AG04449 (cell line): ENCODE results near the gene DUOX1.
A peak's percentile ranks its signal among the peaks of the same experiment; 100 is the strongest.

Experiments used
- CTCF ChIA-PET: fragments of 350-600 bp; formaldehyde crosslinking; extraction: SDS; loops from one replicate; lab custom pipeline; 2021; ENCODE audit warnings: antibody characterized with exemption; lab: Yijun Ruan, JAX
- POLR2A ChIA-PET: fragments of 400-600, 350-600 bp; formaldehyde crosslinking; extraction: SDS; loops from one replicate; lab custom pipeline; 2020; ENCODE audit warnings: antibody characterized with exemption, inconsistent platforms; lab: Yijun Ruan, JAX
- DNase-seq: peaks from one replicate; pipeline ENCODE4 v3.0.0-alpha.2; 2010; ENCODE audit warnings: low read depth, low spot score
- H3K4me3 ChIP-seq: 2 replicates; pipeline ENCODE4 v1.5.1; 2011; ENCODE audit warnings: low read depth, mild to moderate bottlenecking, control low read depth, low read length
- CTCF ChIP-seq: IDR thresholded peaks from one replicate; pipeline ENCODE4 v1.5.1; 2011; ENCODE audit warnings: mild to moderate bottlenecking, moderate library complexity, low read length, control low read depth, inconsistent platforms; ENCODE audit not compliant: insufficient read depth; ENCODE audit errors: missing control alignments

The DUOX1 gene

DNA sequence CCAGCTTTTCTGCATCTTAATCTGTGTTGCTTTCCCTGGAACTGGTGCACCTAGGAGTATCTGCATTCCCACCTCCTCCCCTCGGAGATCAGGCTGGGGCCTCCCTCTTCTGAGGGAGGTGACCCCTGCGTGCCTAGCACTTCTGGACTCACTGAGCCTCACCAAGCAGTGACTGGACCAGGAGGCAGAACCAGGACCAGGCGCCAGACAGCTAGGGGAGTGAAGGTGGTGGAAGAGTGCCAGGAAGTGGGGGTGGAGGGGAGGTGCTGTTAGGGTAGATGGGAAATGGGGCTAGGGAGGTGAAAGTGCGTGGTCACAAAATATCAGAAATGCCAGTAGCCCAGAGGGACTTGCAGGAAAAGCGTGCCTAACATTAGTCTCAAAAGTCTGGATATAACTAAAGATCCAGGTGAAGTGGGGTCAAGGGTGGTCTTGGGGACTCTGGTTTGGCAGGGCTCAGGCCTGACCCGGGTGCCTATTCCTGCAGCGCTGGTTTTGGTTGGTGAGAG, 14.4 kb upstream of the DUOX1 start:
- no peak for DNase-seq
- CTCF ChIA-PET = interaction anchor here (1.1 to 2.8 kb wide), 4 partner anchors 9 to 316 kb away, joined by 3 to 15 read pairs (median 5); no protein-coding TSS in a partner anchor
- POLR2A ChIA-PET = no interaction called here
- no peak for TF ChIP-seq CTCF
- no peak overlapping the region for H3K4me3 ChIP-seq

DNA sequence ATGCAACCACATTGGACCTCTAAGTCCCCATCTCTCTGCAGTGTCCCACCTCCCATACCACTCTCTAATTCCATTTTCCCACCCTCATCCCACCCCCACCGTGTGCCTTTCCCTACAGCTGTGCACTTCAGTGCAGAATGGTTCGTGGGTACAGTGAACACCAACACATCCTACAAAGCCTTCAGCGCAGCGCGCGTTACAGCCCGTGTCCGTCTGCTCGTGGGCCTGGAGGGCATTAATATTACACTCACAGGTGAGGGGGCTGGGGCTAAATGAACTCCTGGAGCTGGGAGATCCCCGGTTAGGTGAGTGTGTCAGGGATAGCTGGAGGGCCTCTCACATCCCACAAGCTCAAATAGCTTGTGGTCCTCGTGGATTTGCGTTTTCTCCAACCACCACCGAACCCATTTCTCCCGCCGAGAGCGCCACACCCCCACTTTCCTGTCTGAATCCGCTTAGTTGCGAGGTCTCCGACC, 13.8 kb upstream of the DUOX1 start:
- H3K4me3 ChIP-seq = no peak overlapping the region
- POLR2A ChIA-PET = no interaction called here
- TF ChIP-seq CTCF = no peak
- CTCF ChIA-PET = interaction anchor here (0.8 to 1.4 kb wide), 4 partner anchors 9 to 315 kb away, joined by 3 to 6 read pairs (median 3); no protein-coding TSS in a partner anchor
- DNase-seq = no peak

- H3K4me3 ChIP-seq = no peak overlapping the region
- ChIA-PET CTCF (interaction anchor here (0.8 to 1.4 kb wide), 4 partner anchors 9 to 314 kb away, joined by 3 to 6 read pairs (median 3); no protein-coding TSS in a partner anchor), POLR2A (no interaction called here)
- no peak for DNase-seq
- no peak for TF ChIP-seq CTCF
Measured at GRCh38 chr15:45116482-45117307, 13.1 kb upstream of the DUOX1 start.

- ChIA-PET CTCF (interaction anchor here (0.6 to 8.1 kb wide), 40 partner anchors 8 to 801 kb away, joined by 3 to 129 read pairs (median 4); partner anchors contain the start of genes DUOX1, DUOXA1 and SORD), POLR2A (interaction anchor here (0.6 to 1.1 kb wide), 2 partner anchors 46 to 470 kb away, joined by 3 read pairs; partner anchors contain the start of gene BLOC1S6)
- DNase-seq = no peak
- peak overlapping the region; percentile 18; the same call in 1 of the 2 replicates for H3K4me3 ChIP-seq
- no peak for TF ChIP-seq CTCF
Measured at GRCh38 chr15:45117308-45118130, 12.3 kb upstream of the DUOX1 start.

DNA sequence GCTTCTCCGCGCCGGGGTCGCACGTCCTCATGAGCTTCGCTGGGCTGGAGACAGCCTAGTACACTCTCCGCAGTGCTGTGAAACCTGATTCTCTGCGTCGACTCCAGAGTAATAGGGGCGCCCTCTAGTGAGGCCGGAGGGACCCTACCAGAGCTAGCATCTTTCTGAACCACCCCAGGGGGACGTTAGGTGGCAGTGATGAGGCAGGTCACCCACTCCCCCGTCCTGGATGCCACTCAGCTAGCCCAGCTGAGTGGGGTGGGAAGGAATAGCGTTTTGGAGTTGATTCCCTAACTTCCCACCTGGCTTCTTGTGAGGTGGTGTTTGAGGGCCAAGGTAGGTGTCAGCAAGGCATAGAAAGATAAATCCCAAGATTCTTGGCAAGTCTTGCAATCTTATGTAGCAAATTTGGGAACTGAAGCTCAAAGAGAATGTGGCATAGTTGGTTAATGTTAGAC, 11.6 kb upstream of the DUOX1 start:
- H3K4me3 ChIP-seq = peak overlapping the region; percentile 18; the same call in 1 of the 2 replicates
- peak; percentile 44 for DNase-seq
- TF ChIP-seq CTCF = peak; percentile 100
- ChIA-PET POLR2A (interaction anchor here (0.6 to 1.1 kb wide), 2 partner anchors 45 to 469 kb away, joined by 3 read pairs; partner anchors contain the start of gene BLOC1S6), CTCF (interaction anchor here (0.6 to 8.1 kb wide), 44 partner anchors 9 to 801 kb away, joined by 3 to 129 read pairs (median 4); partner anchors contain the start of genes DUOX1, DUOXA1 and SORD)
